Activated CD4-positive, alpha-beta T cell treated with anti-CD3 and anti-CD28 coated beads, Interleukin-2, amount 50 U/mL, for 48 hours (primary cell): ENCODE data around the gene ANKRD27.
A peak's percentile ranks its signal among the peaks of the same experiment; 100 is the strongest.

Experiments
- DNase-seq, 2 experiments: peaks; one replicate each; pipeline ENCODE4 v3.0.0-alpha.2; 2020

ANKRD27 gene

GRCh38 chr19:32651729-32652140, 23.2 kb downstream of the ANKRD27 start:
- DNase-seq = no peak

DNA sequence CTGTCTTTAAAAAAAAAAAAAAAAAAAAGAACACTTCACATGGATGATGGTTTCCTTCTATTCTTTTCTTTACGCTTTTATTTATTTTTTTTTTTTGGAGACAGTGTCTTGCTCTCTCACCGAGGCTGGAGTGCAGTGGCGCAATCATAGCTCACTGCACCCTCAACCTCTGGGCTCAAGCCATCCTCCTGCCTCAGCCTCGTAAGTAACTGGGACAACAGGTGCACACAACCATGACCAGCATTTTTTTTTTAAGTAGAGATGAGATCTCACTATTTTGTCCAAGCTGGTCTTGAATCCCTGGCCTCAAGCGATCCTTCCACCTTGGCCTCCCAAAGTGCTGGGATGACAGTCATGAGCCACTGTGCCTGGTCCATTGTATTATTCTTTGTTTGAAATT, 24.3 kb downstream of the ANKRD27 start:
- no peak for DNase-seq

GRCh38 chr19:32649751-32650150, 25.2 kb downstream of the ANKRD27 start:
- no peak for DNase-seq

GRCh38 chr19:32647361-32647760, 27.6 kb downstream of the ANKRD27 start:
- DNase-seq = no peak

- DNase-seq = peak; percentile 3 to 14
Measured at GRCh38 chr19:32646556-32646955, 28.4 kb downstream of the ANKRD27 start.

- peak; percentile 57 to 69 for DNase-seq
Measured at GRCh38 chr19:32642771-32643170, 32.2 kb downstream of the ANKRD27 start.

- no peak for DNase-seq
Measured at GRCh38 chr19:32638625-32639024, 36.4 kb downstream of the ANKRD27 start.

DNA sequence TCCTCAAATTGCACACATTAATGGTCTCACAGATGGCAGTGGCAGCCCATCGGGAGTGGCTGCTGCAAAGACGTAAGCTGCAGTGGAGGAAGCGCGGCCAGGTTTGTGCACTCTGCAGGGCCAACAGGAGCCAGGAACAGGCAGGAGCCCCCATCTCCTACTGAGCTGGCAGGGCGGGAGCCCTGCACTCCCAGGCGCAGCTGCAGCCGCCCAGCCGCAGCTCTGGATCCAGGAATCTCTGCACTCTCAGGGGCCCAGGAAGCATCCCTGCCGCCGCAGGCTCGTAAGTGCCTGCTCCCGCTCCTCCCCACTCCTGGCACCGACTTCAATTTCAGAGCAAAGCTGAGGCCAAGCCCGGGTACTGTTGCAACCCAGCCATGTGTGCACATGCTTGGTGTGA, 37.5 kb downstream of the ANKRD27 start:
- no peak for DNase-seq

DNA sequence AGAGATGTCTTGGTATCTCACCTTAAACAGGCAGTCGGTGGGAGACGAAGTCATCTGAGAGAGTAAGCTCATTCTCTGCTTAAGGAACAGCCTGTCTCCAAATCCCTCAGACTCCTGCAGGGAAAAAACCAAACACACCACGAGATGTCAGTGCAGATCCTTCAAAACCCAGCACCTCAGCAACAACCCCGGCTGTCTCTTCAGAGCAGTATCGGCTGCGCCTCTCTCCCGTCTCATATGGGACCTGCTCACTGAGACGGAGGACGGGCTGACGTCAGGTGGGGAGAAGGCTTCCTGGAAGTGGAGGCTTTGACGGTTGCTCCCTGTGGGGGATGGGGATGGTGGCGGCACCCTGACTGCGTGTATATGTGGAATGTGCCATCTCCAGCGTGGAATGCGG, 43.6 kb downstream of the ANKRD27 start:
- no peak for DNase-seq

DNA sequence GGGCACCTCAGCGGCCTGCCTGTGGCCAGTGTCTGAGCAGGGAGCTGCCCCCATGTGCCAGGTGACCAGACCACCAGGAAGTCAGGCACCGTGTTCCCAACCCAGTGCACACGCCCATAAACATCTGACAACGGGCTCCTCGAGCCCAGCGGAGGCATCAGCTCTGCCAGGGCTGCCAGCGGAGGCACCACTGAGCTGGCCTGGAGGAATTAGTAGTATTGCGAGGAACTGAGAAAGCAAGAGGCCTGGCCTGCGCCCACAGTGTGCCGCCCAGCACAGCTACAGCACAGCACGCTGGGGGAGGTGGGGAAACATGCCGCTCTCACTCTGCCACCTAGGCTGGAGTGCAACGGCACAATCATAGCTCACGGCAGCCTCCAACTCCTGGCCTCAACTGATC, 44.6 kb downstream of the ANKRD27 start:
- no peak for DNase-seq

GRCh38 chr19:32627714-32628270, 47.2 kb downstream of the ANKRD27 start:
- DNase-seq = no peak

- DNase-seq = no peak
Measured at GRCh38 chr19:32626969-32627368, 48.0 kb downstream of the ANKRD27 start.

- no peak for DNase-seq
Measured at GRCh38 chr19:32624410-32624809, 50.6 kb downstream of the ANKRD27 start.

DNA sequence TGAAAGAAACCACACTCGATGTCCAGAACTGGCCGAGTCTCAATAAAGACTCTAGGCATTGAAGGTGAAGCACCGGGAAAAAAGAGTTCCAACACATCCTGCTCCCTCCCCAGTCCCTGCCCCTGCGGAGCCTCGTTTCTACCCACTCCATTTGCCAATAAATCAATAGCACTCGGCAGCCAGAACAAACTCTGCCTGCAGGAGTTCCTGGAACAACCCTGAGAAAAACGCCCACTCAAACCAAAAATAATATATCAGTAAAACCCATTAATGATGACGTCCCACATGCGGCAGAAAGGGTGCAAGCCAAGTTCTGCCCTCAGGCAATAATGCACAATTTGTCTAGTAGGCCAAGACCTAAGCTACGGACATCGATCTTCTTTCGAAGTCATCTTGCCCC, 53.0 kb downstream of the ANKRD27 start:
- no peak for DNase-seq

- DNase-seq = no peak
Measured at GRCh38 chr19:32619051-32619685, 55.8 kb downstream of the ANKRD27 start.

DNA sequence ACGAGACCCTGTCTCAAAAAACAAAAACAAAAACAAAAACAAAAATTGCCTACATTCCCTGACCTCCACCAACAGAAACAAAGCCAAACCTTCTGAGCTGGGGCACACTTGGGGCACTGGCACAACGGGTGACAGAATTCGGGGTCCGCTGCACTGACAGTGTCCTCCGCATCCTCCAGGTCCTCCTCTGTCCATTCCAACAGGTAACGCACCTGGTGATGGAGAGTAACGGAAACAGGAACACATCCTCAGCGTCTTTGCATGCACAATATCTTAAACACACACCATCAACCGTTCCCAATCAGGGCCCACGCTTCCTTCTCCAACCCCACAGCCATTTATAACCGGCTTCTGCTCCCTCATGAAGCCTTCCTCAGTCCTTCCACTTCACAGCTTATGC, 59.4 kb downstream of the ANKRD27 start:
- no peak for DNase-seq

GRCh38 chr19:32614916-32615315, 60.1 kb downstream of the ANKRD27 start:
- DNase-seq = no peak

DNA sequence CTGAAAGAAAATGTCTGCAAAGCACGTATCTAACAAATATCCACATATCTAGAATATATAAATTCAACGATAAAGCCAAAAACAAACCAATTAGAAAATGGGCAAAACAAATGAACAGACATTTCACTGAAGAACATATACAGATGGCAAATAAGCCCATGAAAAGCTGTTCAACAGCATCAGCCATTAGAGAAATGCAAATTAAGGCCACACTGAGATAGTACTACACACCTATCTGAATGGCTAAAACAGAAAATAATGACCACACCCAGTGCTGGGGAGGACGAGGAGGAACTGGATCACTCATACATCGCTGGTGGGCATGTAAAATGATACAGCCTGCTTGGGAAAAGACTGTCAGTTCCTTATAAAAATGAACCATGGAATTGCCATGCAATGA, 62.0 kb downstream of the ANKRD27 start:
- no peak for DNase-seq

- DNase-seq = no peak
Measured at GRCh38 chr19:32611161-32611560, 63.8 kb downstream of the ANKRD27 start.

- no peak for DNase-seq
Measured at GRCh38 chr19:32607479-32607878, 67.5 kb downstream of the ANKRD27 start.

DNA sequence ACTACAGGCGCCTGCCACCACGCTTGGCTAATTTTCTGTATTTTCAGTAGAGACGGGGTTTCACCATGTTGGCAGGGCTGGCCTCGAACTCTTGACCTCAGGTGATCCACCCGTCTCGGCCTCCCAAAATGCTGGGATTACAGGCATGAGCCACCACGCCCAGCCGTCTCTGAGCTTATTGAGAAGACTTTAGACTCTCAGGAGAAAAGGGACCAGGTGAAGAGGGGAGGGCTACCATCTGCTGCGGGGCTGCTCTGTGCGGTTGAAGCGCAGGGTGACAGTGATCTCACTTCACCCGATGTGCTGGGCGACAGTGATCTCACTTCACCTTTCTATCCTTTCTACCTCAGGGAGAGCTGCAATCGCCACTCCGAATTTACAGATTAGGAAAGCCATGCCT, 68.7 kb downstream of the ANKRD27 start:
- DNase-seq = no peak

DNA sequence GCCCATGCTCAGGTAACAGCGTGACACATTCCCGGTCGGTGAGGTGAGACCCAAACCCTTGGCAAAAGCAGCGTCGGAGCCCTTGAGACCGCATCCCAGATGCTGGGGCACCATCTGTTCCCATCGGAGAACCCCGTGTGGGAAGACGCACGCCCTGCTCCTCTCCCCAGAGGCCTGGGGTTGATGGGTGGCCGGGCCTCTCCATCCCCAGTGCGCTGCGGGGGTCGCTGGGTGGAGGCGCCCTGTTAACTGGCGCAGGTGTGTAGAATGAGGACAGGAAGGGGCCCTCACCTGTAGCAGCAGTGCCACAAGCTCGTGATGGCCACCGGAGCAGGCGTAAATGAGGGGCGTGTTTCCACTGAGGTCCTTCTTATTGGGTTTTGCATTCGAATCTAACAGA, 69.4 kb downstream of the ANKRD27 start:
- DNase-seq = no peak

GRCh38 chr19:32603961-32604360, 71.0 kb downstream of the ANKRD27 start:
- DNase-seq = no peak

- DNase-seq = peak; percentile 13 to 35
Measured at GRCh38 chr19:32599736-32600157, 75.2 kb downstream of the ANKRD27 start.

- DNase-seq = no peak
Measured at GRCh38 chr19:32599258-32599657, 75.7 kb downstream of the ANKRD27 start.
